ENCODE results near the gene SMOC2.

The SMOC2 gene

GRCh38 chr6:168527451-168528210 lies 86.6 kb downstream of the SMOC2 start:
- no peak for TF ChIP-seq CTCF (IDR thresholded peaks at IDR 0.05; ENCODE audit: low read length, missing control alignments)
- H3K4me3 ChIP-seq (replicated peaks; ENCODE audit: low read depth, low read length): no peak overlapping the region
- peak; percentile 90 for DNase-seq (ENCODE audit: low read depth)

DNA sequence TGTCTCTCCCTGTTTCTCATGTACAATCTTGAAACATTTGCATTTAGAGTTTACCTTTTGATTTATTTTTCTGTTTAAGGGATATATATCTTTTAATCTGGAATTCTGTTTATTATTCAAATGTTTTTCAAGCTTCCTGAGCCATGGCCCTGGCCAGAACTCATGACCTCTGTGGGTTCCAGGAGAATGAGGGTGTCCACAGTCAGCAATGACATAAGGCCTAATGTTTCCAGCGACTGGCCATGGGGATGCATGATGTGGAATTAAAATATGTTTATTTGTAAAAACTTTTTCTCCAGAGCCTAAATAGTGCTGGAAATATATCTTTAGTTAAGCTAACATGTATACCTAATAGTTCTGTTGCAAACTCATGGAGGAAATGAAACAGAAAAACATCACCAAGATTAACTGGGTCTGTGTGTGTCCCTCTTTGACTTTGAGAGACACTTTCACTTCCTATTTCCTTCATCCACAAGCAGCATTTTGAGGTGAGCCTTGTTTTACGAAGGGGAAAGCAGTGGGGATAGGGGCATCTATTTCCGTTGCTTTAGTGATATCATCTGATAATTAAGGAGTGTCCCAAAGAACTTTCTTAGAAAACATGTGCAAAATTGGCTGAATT lies 87.6 kb downstream of the SMOC2 start:
- no peak overlapping the region for H3K4me3 ChIP-seq (replicated peaks; ENCODE audit: low read depth, low read length)
- TF ChIP-seq CTCF (IDR thresholded peaks at IDR 0.05; ENCODE audit: low read length, missing control alignments): no peak
- DNase-seq (ENCODE audit: low read depth): peak; percentile 38

GRCh38 chr6:168529214-168529613 lies 88.2 kb downstream of the SMOC2 start:
- TF ChIP-seq CTCF (IDR thresholded peaks at IDR 0.05; ENCODE audit: low read length, missing control alignments): no peak
- no peak for DNase-seq (ENCODE audit: low read depth)
- no peak overlapping the region for H3K4me3 ChIP-seq (replicated peaks; ENCODE audit: low read depth, low read length)

- no peak overlapping the region for H3K4me3 ChIP-seq (replicated peaks; ENCODE audit: low read depth, low read length)
- DNase-seq (ENCODE audit: low read depth): no peak
- no peak for TF ChIP-seq CTCF (IDR thresholded peaks at IDR 0.05; ENCODE audit: low read length, missing control alignments)
Measured at GRCh38 chr6:168530653-168531071, 89.7 kb downstream of the SMOC2 start.

GRCh38 chr6:168532070-168532469 lies 91.1 kb downstream of the SMOC2 start:
- no peak for DNase-seq (ENCODE audit: low read depth)
- H3K4me3 ChIP-seq (replicated peaks; ENCODE audit: low read depth, low read length): no peak overlapping the region
- no peak for TF ChIP-seq CTCF (IDR thresholded peaks at IDR 0.05; ENCODE audit: low read length, missing control alignments)

- H3K4me3 ChIP-seq (replicated peaks; ENCODE audit: low read depth, low read length): no peak overlapping the region
- no peak for TF ChIP-seq CTCF (IDR thresholded peaks at IDR 0.05; ENCODE audit: low read length, missing control alignments)
- DNase-seq (ENCODE audit: low read depth): peak; percentile 12
Measured at GRCh38 chr6:168533414-168533813, 92.4 kb downstream of the SMOC2 start.

Data from fibroblast of pulmonary artery (primary cell).